T-helper 2 cell (primary cell): Measurements from ENCODE around the gene CLIP2.

Experiments used
- DNase-seq, 5 experiments: peaks; one replicate each; pipeline versions ENCODE4 v3.0.0 to v3.0.0-alpha.2; 2012 to 2022

The CLIP2 gene

GRCh38 chr7:74443543-74444247, 154.5 kb downstream of the CLIP2 start:
- DNase-seq, result no peak

GRCh38 chr7:74449144-74449543, 159.9 kb downstream of the CLIP2 start:
- no peak for DNase-seq

GRCh38 chr7:74449809-74450397, 160.7 kb downstream of the CLIP2 start:
- DNase-seq, result peak in 4 of 5 experiments; percentile 15 to 58 (median 48)

GRCh38 chr7:74452748-74453321, 163.6 kb downstream of the CLIP2 start:
- DNase-seq, result peak in 1 of 5 experiments; percentile 4

GRCh38 chr7:74453322-74454011, 164.3 kb downstream of the CLIP2 start, which contains the start of gene GTF2IRD1:
Gene GTF2IRD1 (plus strand): TSS chr7:74453906. CDS start chr7:74508081, 54,175 bp downstream.
- DNase-seq, result peak; percentile 15 to 59 (median 35)

GRCh38 chr7:74454021-74454924, 165.1 kb downstream of the CLIP2 start:
- no peak for DNase-seq

- no peak for DNase-seq
These were observed 165.7 kb downstream of the CLIP2 start for GRCh38 chr7:74454925-74455288.

GRCh38 chr7:74455291-74455804, 166.1 kb downstream of the CLIP2 start:
- DNase-seq, result no peak
